ENCODE measurements around the gene ABCC8. TPM values are rescaled to one million over a fixed set of nuclear protein-coding genes. Genes with fewer than 3 reads are reported as not detected.

Gene ABCC8
- total RNA-seq, 1 experiment from 2014 or later, result not detected

GRCh38 chr11:17500673-17501072 is 24.0 kb upstream of the ABCC8 start:
- no peak overlapping the region for H2AFZ ChIP-seq
- H3K9me3 ChIP-seq (ENCODE audit: insufficient read depth, low read depth), result no peaks in the 10 kb centered on the region
- H3K27me3 ChIP-seq (ENCODE audit: insufficient read depth, low read depth), result peaks cover 53% of the 10 kb centered on the region
- no peak overlapping the region for H3K4me3 ChIP-seq
- intact Hi-C loops (cut with micrococcal nuclease; ENCODE audit: unreplicated experiment), result loop anchor here (10.0 kb wide), 1 partner anchor 716 kb away; no protein-coding TSS in a partner anchor
- BruUV-seq (replicated peaks), result no TSS peak
- H3K27ac ChIP-seq, result no peak overlapping the region
- H3K79me2 ChIP-seq (ENCODE audit: low read depth), result no peaks in the 10 kb centered on the region
- no peaks in the 10 kb centered on the region for H3K36me3 ChIP-seq (ENCODE audit: low read depth)
- no peaks in the 10 kb centered on the region for H3K9me2 ChIP-seq (ENCODE audit: insufficient read depth)
- H3K4me1 ChIP-seq (replicated peaks; ENCODE audit: insufficient read depth), result no peaks in the 10 kb centered on the region
- ChIA-PET POLR2A (ENCODE audit: unreplicated experiment) (no interaction called here), CTCF (no interaction called here)
- H3K4me2 ChIP-seq, result no peak overlapping the region
- no peaks in the 10 kb centered on the region for H4K20me1 ChIP-seq (ENCODE audit: insufficient read depth)
- DNase-seq, result no peak
- H3F3A ChIP-seq (ENCODE audit: insufficient read depth, low read depth), result no peaks in the 10 kb centered on the region
- TF ChIP-seq CTCF (conservative IDR thresholded peaks at IDR 0.05) (no peak), EZH2 (IDR thresholded peaks at IDR 0.05; ENCODE audit: low read depth) (no peak)

GRCh38 chr11:17498475-17498874 is 21.8 kb upstream of the ABCC8 start:
- H3K4me2 ChIP-seq, result no peak overlapping the region
- H3K27ac ChIP-seq, result no peak overlapping the region
- H2AFZ ChIP-seq, result no peak overlapping the region
- no peaks in the 10 kb centered on the region for H3F3A ChIP-seq (ENCODE audit: insufficient read depth, low read depth)
- intact Hi-C loops (cut with micrococcal nuclease; ENCODE audit: unreplicated experiment), result no loop called here
- peaks cover 67% of the 10 kb centered on the region for H3K27me3 ChIP-seq (ENCODE audit: insufficient read depth, low read depth)
- no TSS peak for BruUV-seq (replicated peaks)
- TF ChIP-seq EZH2 (IDR thresholded peaks at IDR 0.05; ENCODE audit: low read depth) (no peak), CTCF (conservative IDR thresholded peaks at IDR 0.05) (peak; percentile 55)
- peak in 1 of 2 experiments; percentile 22 for DNase-seq
- POLR2A ChIA-PET (ENCODE audit: unreplicated experiment), result no interaction called here
- H3K9me2 ChIP-seq (ENCODE audit: insufficient read depth), result no peaks in the 10 kb centered on the region
- no peaks in the 10 kb centered on the region for H3K79me2 ChIP-seq (ENCODE audit: low read depth)
- CTCF ChIA-PET, result no interaction called here
- H3K4me3 ChIP-seq, result no peak overlapping the region
- no peaks in the 10 kb centered on the region for H4K20me1 ChIP-seq (ENCODE audit: insufficient read depth)
- H3K4me1 ChIP-seq (replicated peaks; ENCODE audit: insufficient read depth), result no peaks in the 10 kb centered on the region
- H3K36me3 ChIP-seq (ENCODE audit: low read depth), result no peaks in the 10 kb centered on the region
- H3K9me3 ChIP-seq (ENCODE audit: insufficient read depth, low read depth), result no peaks in the 10 kb centered on the region

- no TSS peak for BruUV-seq (replicated peaks)
- DNase-seq, result no peak
- CTCF ChIA-PET, result no interaction called here
- no peaks in the 10 kb centered on the region for H3F3A ChIP-seq (ENCODE audit: insufficient read depth, low read depth)
- H3K27ac ChIP-seq, result no peak overlapping the region
- H4K20me1 ChIP-seq (ENCODE audit: insufficient read depth), result no peaks in the 10 kb centered on the region
- H2AFZ ChIP-seq, result no peak overlapping the region
- no peaks in the 10 kb centered on the region for H3K36me3 ChIP-seq (ENCODE audit: low read depth)
- H3K4me3 ChIP-seq, result no peak overlapping the region
- H3K4me1 ChIP-seq (replicated peaks; ENCODE audit: insufficient read depth), result no peaks in the 10 kb centered on the region
- H3K9me3 ChIP-seq (ENCODE audit: insufficient read depth, low read depth), result no peaks in the 10 kb centered on the region
- intact Hi-C loops (cut with micrococcal nuclease; ENCODE audit: unreplicated experiment), result no loop called here
- no peaks in the 10 kb centered on the region for H3K79me2 ChIP-seq (ENCODE audit: low read depth)
- TF ChIP-seq CTCF (conservative IDR thresholded peaks at IDR 0.05), result no peak
- TF ChIP-seq EZH2 (IDR thresholded peaks at IDR 0.05; ENCODE audit: low read depth), result no peak
- POLR2A ChIA-PET (ENCODE audit: unreplicated experiment), result no interaction called here
- H3K9me2 ChIP-seq (ENCODE audit: insufficient read depth), result no peaks in the 10 kb centered on the region
- H3K27me3 ChIP-seq (ENCODE audit: insufficient read depth, low read depth), result peaks cover 71% of the 10 kb centered on the region
- H3K4me2 ChIP-seq, result no peak overlapping the region
Measured at GRCh38 chr11:17498058-17498457, 21.4 kb upstream of the ABCC8 start.
